K562 (cell line): Measurements from ENCODE around the gene NFATC3. TPM values are rescaled to one million over a fixed set of nuclear protein-coding genes. Genes with fewer than 3 reads are reported as not detected.
"Not testable (repeated sequence)": the region's sequence is repeated elsewhere in the genome, so short reads cannot be mapped to it uniquely, and the experiment has no call there.

Experiments used
- ATAC-seq: fragments of 200-7000 bp; cut with Tn5 transposase; 3 replicates; pipeline ENCODE4 v1.9.1; 2020; ENCODE audit warnings: moderate library complexity
- BruUV-seq: library from RNA; stranded (reverse); fragments of 400-500 nt; replicated peaks from 2 replicates; lab custom pipeline; 2021; lab: Mats Ljungman, UMichigan
- CTCF ChIA-PET: fragments of 300-600 bp; formaldehyde crosslinking; extraction: SDS; loops from one replicate; lab custom pipeline; 2021; ENCODE audit warnings: low intra/inter-chr PET ratio; lab: Yijun Ruan, JAX
- POLR2A ChIA-PET: fragments of 300-600, 350-650 bp; sonication (Branson Sonifier 250); formaldehyde crosslinking; extraction: SDS; loops from one replicate; lab custom pipeline; 2021; ENCODE audit warnings: antibody characterized with exemption, inconsistent platforms; lab: Yijun Ruan, JAX
- DNase-seq, 4 experiments: peaks; one replicate each; pipeline versions ENCODE4 v3.0.0 to v3.0.0-alpha.2; 2011 to 2018; ENCODE audit warnings: low spot score in 3 of 4, mixed read lengths in 3 of 4; ENCODE audit errors: extremely low read depth in 1 of 4
- FAIRE-seq: peaks from 2 replicates; lab custom pipeline; 2011; peaks lifted over from hg19 to GRCh38; lab: Jason Lieb, UNC
- H2AFZ ChIP-seq: 2 replicates; pipeline ENCODE4 v1.6.0; 2011; ENCODE audit warnings: low read depth, low read length, control low read depth, inconsistent platforms
- H3K27ac ChIP-seq: fragments of 200-600 bp; 3 replicates; pipeline ENCODE4 v1.8.0; 2011; ENCODE audit warnings: low read depth, mild to moderate bottlenecking, control low read depth, inconsistent platforms, low read length, moderate library complexity, mixed read lengths; ENCODE audit errors: extremely low read depth
- H3K27me3 ChIP-seq, 2 experiments: fragments of 300-600 bp in 1 of 2; 2 replicates in 1 of 2; 3 replicates in 1 of 2; pipeline versions ENCODE4 v1.6.0 to v1.8.0; 2011; ENCODE audit warnings: inconsistent platforms in 2 of 2, low read length in 2 of 2, mild to moderate bottlenecking in 1 of 2, mixed read lengths in 1 of 2, moderate library complexity in 1 of 2; ENCODE audit not compliant: control insufficient read depth in 2 of 2, insufficient read depth in 2 of 2
- H3K36me3 ChIP-seq: fragments of 300-600 bp; 3 replicates; pipeline ENCODE4 v1.8.0; 2011; ENCODE audit warnings: mild to moderate bottlenecking, low read length, inconsistent platforms; ENCODE audit not compliant: control insufficient read depth, insufficient read depth
- H3K4me1 ChIP-seq, 2 experiments: fragments of 200-600 bp in 1 of 2; replicated peaks in 1 of 2; 2 replicates in 1 of 2; 3 replicates in 1 of 2; pipeline versions ENCODE4 v1.5.1 to v1.8.0; 2011; ENCODE audit warnings: inconsistent platforms in 2 of 2, low read length in 2 of 2, mild to moderate bottlenecking in 1 of 2, mixed read lengths in 1 of 2, moderate library complexity in 1 of 2; ENCODE audit not compliant: control insufficient read depth in 2 of 2, insufficient read depth in 2 of 2
- H3K4me2 ChIP-seq: 2 replicates; pipeline ENCODE4 v1.6.1; 2011; ENCODE audit warnings: low read length, control low read depth, inconsistent platforms, mixed read lengths; ENCODE audit not compliant: insufficient read depth
- H3K4me3 ChIP-seq: fragments of 200-600 bp; sonication (generic), shearing (Covaris generic); 2 replicates; pipeline ENCODE4 v1.5.1; 2016; ENCODE audit warnings: control low read depth, inconsistent platforms
- H3K79me2 ChIP-seq: fragments of 200-600 bp; 3 replicates; pipeline ENCODE4 v1.8.0; 2011; ENCODE audit warnings: low read length, inconsistent platforms; ENCODE audit not compliant: control insufficient read depth, insufficient read depth
- H3K9ac ChIP-seq, 2 experiments: 2 replicates each; pipeline versions ENCODE4 v1.6.0 to v1.6.1; 2011; ENCODE audit warnings: low read depth in 2 of 2, low read length in 2 of 2, control low read depth in 1 of 2, inconsistent platforms in 1 of 2, mild to moderate bottlenecking in 1 of 2, mixed read lengths in 1 of 2; ENCODE audit not compliant: insufficient read depth in 1 of 2
- H3K9me1 ChIP-seq: one replicate; pipeline ENCODE4 v1.6.0; 2011; ENCODE audit warnings: inconsistent platforms, mild to moderate bottlenecking, low read length, moderate library complexity; ENCODE audit not compliant: control insufficient read depth, insufficient read depth
- H3K9me3 ChIP-seq: replicated peaks from 2 replicates; pipeline ENCODE4 v1.5.1; 2011; ENCODE audit warnings: low read depth, low read length, inconsistent platforms; ENCODE audit not compliant: control insufficient read depth, insufficient read depth
- H4K20me1 ChIP-seq: replicated peaks from 2 replicates; pipeline ENCODE4 v1.6.1; 2011; ENCODE audit warnings: low read length, inconsistent platforms, mixed read lengths; ENCODE audit not compliant: control insufficient read depth, insufficient read depth
- KLF6 ChIP-seq: fragments of 250-450 bp; sonication (Bioruptor Pico); IDR thresholded peaks from 2 replicates; pipeline ENCODE4 v1.4.0; 2020; ENCODE audit warnings: mild to moderate bottlenecking, moderate library complexity, borderline replicate concordance
- MCM5 ChIP-seq: fragments of 450-650 bp; IDR thresholded peaks from 2 replicates; pipeline ENCODE4 v1.6.1; 2016; ENCODE audit warnings: low read depth
- MYNN ChIP-seq, 2 experiments: sonication (generic); formaldehyde crosslinking in 1 of 2; IDR thresholded peaks; 2 replicates each; pipeline versions ENCODE4 v1.5.0 to v1.6.1; 2016 to 2020; ENCODE audit warnings: antibody characterized with exemption in 1 of 2, missing genetic modification reagents in 1 of 2
- NCOA6 ChIP-seq: fragments of 450-650 bp; IDR thresholded peaks from 2 replicates; pipeline ENCODE4 v1.6.1; 2017; ENCODE audit warnings: mild to moderate bottlenecking
- NONO ChIP-seq, 2 experiments: fragments of 200-400 bp in 1 of 2; fragments of 450-650 bp in 1 of 2; formaldehyde crosslinking in 1 of 2; IDR thresholded peaks; 2 replicates each; pipeline ENCODE4 v1.6.1; 2017; ENCODE audit warnings: low read depth in 2 of 2, mild to moderate bottlenecking in 2 of 2, moderate library complexity in 2 of 2, low read length in 1 of 2
- NR3C1 ChIP-seq: sonication (generic); formaldehyde crosslinking; IDR thresholded peaks from 2 replicates; pipeline ENCODE4 v1.8.1; 2022; ENCODE audit warnings: missing genetic modification reagents
- PKNOX1 ChIP-seq: fragments of 450-650 bp; IDR thresholded peaks from 2 replicates; pipeline ENCODE4 v1.6.1; 2016
- ZNF431 ChIP-seq: sonication (generic); formaldehyde crosslinking; IDR thresholded peaks from 2 replicates; pipeline ENCODE4 v1.8.0; 2022; ENCODE audit warnings: mild to moderate bottlenecking, missing genetic modification reagents
- ZSCAN29 ChIP-seq: fragments of 450-650 bp; IDR thresholded peaks from 2 replicates; pipeline ENCODE4 v1.6.1; 2017
- WGBS: fragments of 100-300 bp; shearing (Covaris generic); methylation state at CpG from one replicate; pipeline ENCODE4 v1.1.6; 2016; ENCODE audit warnings: low coverage, mixed read lengths; ENCODE audit not compliant: insufficient coverage; ENCODE audit errors: missing lambda C conversion rate; 5-methylcytosine and 5-hydroxymethylcytosine counted together
- in situ Hi-C: fragments of 300-500 bp; cut with MboI; formaldehyde crosslinking; loops from 4 replicates; pipeline ENCODE4 v1.15.0; 2018; ENCODE audit warnings: inconsistent platforms, mixed read lengths
- intact Hi-C: fragments of 100-400 bp; cut with micrococcal nuclease; formaldehyde crosslinking; loops from 2 replicates; pipeline ENCODE4 v1.14.2; 2022
- polyA plus RNA-seq, 8 experiments: library from polyadenylated mRNA; depleted of rRNA in 4 of 8; stranded (reverse) in 5 of 8; unstranded in 3 of 8; fragments of >200 nt; fragmentation: Nextera tagmentation in 2 of 8; fragmentation: Illumina TruSeq in 1 of 8; extraction: Ambion mirVana in 2 of 8; extraction: Trizol in 1 of 8; gene quantifications; 2 replicates each; pipeline versions ENCODE4 v1.2.1 to v1.2.3, GENCODE V29; 2011 to 2014; ENCODE audit warnings: inconsistent platforms in 1 of 8, missing spikeins in 1 of 8
- total RNA-seq, 7 experiments: library from RNA; depleted of rRNA in 6 of 7; stranded (reverse); fragments of >200 nt in 6 of 7; fragmentation: Illumina TruSeq in 2 of 7; extraction: Trizol in 2 of 7; gene quantifications; 2 replicates each; pipeline versions ENCODE4 v1.2.1 to v1.2.3, GENCODE V29; 2011 to 2021; ENCODE audit warnings: low replicate concordance in 1 of 7
- TF ChIP-seq, protein P1 (sequence below): fragments of 450-650 bp; IDR thresholded peaks from 2 replicates; pipeline ENCODE4 v1.6.1; 2017; ENCODE audit warnings: antibody characterized with exemption
- TF ChIP-seq, protein P2 (sequence below): sonication (generic); formaldehyde crosslinking; IDR thresholded peaks from 2 replicates; pipeline ENCODE4 v1.8.0; 2022; ENCODE audit warnings: missing genetic modification reagents, mild to moderate bottlenecking, moderate library complexity, borderline replicate concordance

NFATC3 gene
- total and polyA plus RNA-seq, 9 of the 15 experiments (the other 6 are each of a cell fraction or from before 2014, with no cell fraction given) = 15.7 to 98.4 (median 59.4) TPM

DNA sequence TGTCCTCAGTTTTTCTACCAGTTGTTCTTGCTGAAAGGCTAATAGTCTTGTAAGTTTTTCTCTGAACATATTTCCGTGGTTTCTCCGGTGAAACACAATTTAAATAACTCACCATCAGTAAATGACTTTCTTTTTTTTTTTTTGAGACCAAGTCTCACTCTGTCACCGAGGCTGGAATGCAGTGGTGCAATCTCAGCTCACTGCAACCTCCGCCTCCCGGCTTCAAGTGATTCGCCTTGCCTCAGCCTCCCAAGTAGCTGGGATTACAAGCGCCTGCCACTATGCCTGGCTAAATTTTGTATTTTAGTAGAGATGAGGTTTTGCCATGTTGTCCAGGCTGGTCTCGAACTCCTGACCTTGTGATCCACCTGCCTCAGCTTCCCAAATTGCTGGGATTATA is 29.8 kb downstream of the NFATC3 start:
- BruUV-seq, H2AFZ ChIP-seq, H3K27ac ChIP-seq, in situ Hi-C loops, H3K4me3 ChIP-seq, H3K9ac ChIP-seq, ATAC-seq, H3K9me3 ChIP-seq, H3K9me1 ChIP-seq, FAIRE-seq, intact Hi-C loops, DNase-seq, H3K4me2 ChIP-seq, POLR2A ChIA-PET, H3K27me3 ChIP-seq, CTCF ChIA-PET, H3K36me3 ChIP-seq: not testable (repeated sequence)
- peaks cover 24% of the 10 kb centered on the region; the same call in 1 of the 2 replicates for H4K20me1 ChIP-seq
- 83% methylated on average over 8 of the region's 8 CpGs for WGBS
- peaks cover 15% of the 10 kb centered on the region in 2 experiments for H3K4me1 ChIP-seq
- peaks cover 97% of the 10 kb centered on the region for H3K79me2 ChIP-seq

DNA sequence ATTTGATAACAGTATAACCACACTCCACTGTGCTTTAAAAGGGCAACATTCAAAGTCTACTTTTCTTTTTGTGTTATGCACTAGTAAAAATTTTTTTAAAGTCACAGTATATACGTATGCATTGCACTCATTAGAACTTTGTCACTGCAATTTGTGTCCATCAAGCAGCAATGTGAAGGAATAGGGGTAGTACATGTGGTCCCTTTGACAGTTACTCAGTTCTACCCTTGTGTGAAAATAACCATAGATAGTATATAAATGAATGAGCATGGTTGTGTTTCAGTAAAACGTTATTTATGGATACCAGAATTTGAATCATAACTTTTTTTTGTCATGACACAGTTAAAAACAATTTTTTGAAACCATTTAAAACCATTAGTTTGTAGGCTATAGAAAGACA is 30.7 kb downstream of the NFATC3 start:
- ATAC-seq (no peak), DNase-seq (no peak), FAIRE-seq (no peak)
- Histone ChIP-seq H3K79me2 (peaks cover 100% of the 10 kb centered on the region), H3K9me3 (no peaks in the 10 kb centered on the region), H3K9me1 (no peaks in the 10 kb centered on the region), H3K27me3 (no peaks in the 10 kb centered on the region), H3K4me2 (no peak overlapping the region), H3K27ac (no peak overlapping the region), H3K36me3 (peaks cover 7% of the 10 kb centered on the region; the same call in 1 of the 3 replicates), H4K20me1 (peaks cover 24% of the 10 kb centered on the region; the same call in 1 of the 2 replicates), H2AFZ (no peak overlapping the region), H3K9ac (no peak overlapping the region), H3K4me1 (peaks cover 15% of the 10 kb centered on the region in 2 experiments), H3K4me3 (no peak overlapping the region)
- in situ Hi-C loops = no loop called here
- 26% methylated on average over 2 of the region's 2 CpGs for WGBS
- no TSS peak for BruUV-seq
- POLR2A ChIA-PET = no interaction called here
- intact Hi-C loops = no loop called here
- CTCF ChIA-PET = interaction anchor here (1.7 kb wide), 1 partner anchor 21 kb away, joined by 5 read pairs; no protein-coding TSS in a partner anchor
- TF ChIP-seq NCOA6 (no peak), MYNN (IDR thresholded peaks at IDR 0.05) (no peak), MYNN (CRISPR knock-in tag; IDR thresholded peaks at IDR 0.05) (no peak), ZSCAN29 (no peak), ZNF431 (CRISPR knock-in tag) (no peak), NONO (IDR thresholded peaks at IDR 0.05; ENCODE audit: low read depth in 2 of 2, low read length in 1 of 2) (no peak), MCM5 (no peak), NR3C1 (CRISPR knock-in tag) (no peak), KLF6 (no peak), PKNOX1 (no peak)
- TF ChIP-seq, protein P1, sequence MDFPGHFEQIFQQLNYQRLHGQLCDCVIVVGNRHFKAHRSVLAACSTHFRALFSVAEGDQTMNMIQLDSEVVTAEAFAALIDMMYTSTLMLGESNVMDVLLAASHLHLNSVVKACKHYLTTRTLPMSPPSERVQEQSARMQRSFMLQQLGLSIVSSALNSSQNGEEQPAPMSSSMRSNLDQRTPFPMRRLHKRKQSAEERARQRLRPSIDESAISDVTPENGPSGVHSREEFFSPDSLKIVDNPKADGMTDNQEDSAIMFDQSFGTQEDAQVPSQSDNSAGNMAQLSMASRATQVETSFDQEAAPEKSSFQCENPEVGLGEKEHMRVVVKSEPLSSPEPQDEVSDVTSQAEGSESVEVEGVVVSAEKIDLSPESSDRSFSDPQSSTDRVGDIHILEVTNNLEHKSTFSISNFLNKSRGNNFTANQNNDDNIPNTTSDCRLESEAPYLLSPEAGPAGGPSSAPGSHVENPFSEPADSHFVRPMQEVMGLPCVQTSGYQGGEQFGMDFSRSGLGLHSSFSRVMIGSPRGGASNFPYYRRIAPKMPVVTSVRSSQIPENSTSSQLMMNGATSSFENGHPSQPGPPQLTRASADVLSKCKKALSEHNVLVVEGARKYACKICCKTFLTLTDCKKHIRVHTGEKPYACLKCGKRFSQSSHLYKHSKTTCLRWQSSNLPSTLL = no peak
- TF ChIP-seq, protein P2, sequence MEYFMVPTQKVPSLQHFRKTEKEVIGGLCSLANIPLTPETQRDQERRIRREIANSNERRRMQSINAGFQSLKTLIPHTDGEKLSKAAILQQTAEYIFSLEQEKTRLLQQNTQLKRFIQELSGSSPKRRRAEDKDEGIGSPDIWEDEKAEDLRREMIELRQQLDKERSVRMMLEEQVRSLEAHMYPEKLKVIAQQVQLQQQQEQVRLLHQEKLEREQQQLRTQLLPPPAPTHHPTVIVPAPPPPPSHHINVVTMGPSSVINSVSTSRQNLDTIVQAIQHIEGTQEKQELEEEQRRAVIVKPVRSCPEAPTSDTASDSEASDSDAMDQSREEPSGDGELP (CRISPR knock-in tag) = no peak
